Choroid plexus epithelial cell (primary cell): ENCODE data around the gene CEP63.

Experiments
- DNase-seq: peaks from one replicate; pipeline ENCODE4 v3.0.0-alpha.2; 2010; ENCODE audit warnings: low read depth
- H3K4me3 ChIP-seq: 2 replicates; pipeline ENCODE4 v1.5.1; 2011; ENCODE audit warnings: low read depth, mild to moderate bottlenecking, control low read depth, low read length, moderate library complexity
- TF ChIP-seq, protein P1 (sequence below): conservative IDR thresholded peaks from 2 replicates; pipeline ENCODE4 v1.5.1; 2011; ENCODE audit warnings: low read depth, mild to moderate bottlenecking, control low read depth, inconsistent platforms, low read length, moderate library complexity

The CEP63 gene

DNA sequence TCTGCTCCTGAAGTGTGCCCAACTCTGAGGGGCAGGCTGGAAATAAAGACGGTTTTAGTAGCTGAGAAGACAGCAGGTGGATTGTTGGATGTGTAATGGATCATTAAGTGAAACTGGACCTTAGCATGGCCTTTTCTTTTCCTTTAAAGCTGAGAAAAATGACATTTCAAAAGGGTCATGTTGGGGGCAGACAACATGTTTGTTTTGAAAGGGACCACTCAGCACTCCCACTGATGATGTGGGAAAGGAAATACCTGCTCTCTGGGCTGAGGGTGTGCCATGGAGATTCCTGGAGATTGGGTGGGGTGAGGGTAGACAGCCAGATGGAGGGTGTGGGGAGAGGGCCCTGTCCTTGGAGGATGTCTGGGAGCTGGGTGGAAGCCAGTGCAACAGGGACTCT, 38.5 kb upstream of the CEP63 start:
- TF ChIP-seq, protein P1, sequence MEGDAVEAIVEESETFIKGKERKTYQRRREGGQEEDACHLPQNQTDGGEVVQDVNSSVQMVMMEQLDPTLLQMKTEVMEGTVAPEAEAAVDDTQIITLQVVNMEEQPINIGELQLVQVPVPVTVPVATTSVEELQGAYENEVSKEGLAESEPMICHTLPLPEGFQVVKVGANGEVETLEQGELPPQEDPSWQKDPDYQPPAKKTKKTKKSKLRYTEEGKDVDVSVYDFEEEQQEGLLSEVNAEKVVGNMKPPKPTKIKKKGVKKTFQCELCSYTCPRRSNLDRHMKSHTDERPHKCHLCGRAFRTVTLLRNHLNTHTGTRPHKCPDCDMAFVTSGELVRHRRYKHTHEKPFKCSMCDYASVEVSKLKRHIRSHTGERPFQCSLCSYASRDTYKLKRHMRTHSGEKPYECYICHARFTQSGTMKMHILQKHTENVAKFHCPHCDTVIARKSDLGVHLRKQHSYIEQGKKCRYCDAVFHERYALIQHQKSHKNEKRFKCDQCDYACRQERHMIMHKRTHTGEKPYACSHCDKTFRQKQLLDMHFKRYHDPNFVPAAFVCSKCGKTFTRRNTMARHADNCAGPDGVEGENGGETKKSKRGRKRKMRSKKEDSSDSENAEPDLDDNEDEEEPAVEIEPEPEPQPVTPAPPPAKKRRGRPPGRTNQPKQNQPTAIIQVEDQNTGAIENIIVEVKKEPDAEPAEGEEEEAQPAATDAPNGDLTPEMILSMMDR, result no peak
- no peak for DNase-seq

GRCh38 chr3:134448664-134449063, 37.2 kb upstream of the CEP63 start:
- DNase-seq, result no peak
- TF ChIP-seq, protein P1, result no peak
- no peak overlapping the region for H3K4me3 ChIP-seq

More for the DNA sequence above, 38.5 kb upstream of the CEP63 start:
- H3K4me3 ChIP-seq, result no peak overlapping the region

- H3K4me3 ChIP-seq, result no peak overlapping the region
- peak; percentile 72 for DNase-seq
- TF ChIP-seq, protein P1, result peak; percentile 72
Observed at GRCh38 chr3:134449277-134449676, 36.6 kb upstream of the CEP63 start.

DNA sequence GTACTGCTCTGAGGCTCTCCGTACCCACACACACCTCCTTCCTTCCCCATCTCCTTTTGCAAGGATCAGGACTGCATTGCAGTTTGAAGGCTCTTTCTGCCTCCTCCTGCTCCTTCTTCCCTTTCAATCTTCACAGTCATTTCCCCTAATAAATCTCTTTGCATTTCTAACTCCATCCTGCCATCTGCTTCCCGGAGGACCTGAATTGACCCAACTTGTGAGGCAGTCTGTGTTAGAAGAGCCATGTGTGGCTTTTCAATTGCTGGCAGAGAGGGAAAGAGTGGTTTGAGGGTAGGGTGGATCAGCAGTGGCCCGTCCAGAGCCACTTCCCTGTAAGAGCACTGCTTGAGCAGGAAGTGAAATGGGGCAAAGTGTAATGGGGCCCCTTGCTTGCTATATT, 35.9 kb upstream of the CEP63 start:
- no peak for DNase-seq
- no peak overlapping the region for H3K4me3 ChIP-seq
- TF ChIP-seq, protein P1, result no peak

DNA sequence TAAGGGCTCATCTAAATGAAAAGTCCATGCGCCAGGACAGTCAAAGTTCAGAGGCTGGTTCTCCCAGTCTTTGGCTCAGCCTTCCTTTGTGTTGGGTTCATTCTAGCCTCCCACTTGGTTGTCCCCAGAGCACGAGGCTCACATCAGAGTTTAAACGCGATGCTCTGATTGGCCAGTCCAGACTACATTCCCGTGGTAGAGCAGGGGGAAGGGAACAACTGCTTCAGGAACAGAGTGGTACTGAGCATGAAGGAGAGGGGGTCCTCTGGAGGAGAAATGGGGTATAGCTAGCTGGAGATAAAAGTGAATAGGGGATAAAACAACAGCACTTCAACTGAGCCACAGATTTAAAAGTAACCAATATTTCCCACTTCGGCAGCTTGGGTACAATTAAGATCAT, 32.2 kb upstream of the CEP63 start:
- TF ChIP-seq, protein P1, result peak; percentile 46
- H3K4me3 ChIP-seq, result no peak overlapping the region
- DNase-seq, result peak; percentile 38

DNA sequence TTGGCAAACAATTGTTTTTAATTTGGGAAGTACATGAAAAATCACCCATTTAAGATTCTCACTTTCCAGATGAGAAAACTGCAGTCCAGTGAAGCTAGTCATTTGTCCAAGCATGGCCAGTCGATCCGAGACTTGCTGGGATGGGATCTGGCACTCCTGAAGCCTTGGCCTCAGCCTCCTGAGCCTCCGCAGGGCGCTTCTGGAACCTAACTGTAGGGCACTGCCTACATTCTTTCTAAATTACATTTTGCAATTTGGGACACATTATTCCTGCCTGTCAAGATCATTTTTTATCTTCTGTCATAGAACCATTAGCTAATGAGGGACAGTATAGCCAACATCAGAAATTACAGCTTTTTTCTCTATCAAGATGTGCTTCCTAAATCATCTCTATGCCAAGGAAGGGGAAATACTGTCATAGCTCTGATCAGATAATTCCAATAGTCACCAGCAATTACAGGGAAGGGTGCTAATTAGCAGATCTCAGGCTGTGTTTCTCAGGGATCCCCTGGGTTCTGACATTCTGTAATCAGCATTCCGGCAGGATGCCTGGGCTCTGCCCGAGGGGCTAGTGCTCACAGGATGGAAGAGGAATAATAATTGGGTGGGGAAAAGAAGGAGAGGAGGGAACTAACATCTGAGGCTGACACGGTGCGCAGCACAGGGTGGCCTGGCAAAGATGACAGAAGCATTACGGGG, 28.3 kb upstream of the CEP63 start:
- no peak for DNase-seq
- TF ChIP-seq, protein P1, result no peak

DNA sequence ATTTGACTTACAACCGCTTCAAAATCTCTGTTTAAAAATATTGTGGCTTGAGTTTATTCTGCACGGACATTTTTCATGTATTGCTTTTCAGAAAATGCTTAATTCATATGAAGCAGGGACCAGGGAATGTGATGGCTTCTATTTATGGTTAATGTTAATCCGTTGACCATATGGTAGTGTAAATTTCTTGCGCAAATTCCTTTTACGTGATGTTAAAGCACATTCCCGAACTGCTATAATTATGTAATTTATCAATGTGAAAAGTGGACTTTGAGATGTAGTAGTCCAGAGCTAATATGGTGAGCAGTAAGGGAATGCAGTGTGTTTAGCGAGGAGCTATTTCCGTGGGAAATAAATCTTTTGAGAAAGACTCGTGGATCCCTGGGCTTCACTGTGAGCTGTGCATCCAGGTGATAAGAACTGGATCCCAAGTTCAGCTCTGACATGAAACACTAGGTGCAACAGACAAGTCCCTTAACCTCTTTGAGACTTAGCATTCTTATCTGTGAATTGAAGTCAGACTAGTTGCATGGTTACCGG, 27.4 kb upstream of the CEP63 start:
- TF ChIP-seq, protein P1, result no peak
- no peak overlapping the region for H3K4me3 ChIP-seq
- DNase-seq, result no peak

More for the DNA sequence above, 28.3 kb upstream of the CEP63 start:
- H3K4me3 ChIP-seq, result no peak overlapping the region
